Muscle layer of colon (tissue), 2 donors: ENCODE results near the gene PCDH15.

Experiments used
- H3K27ac ChIP-seq: one replicate; pipeline ENCODE4 v1.7.0; 2013; ENCODE audit warnings: low read depth, mild to moderate bottlenecking, low read length, moderate library complexity
- H3K27me3 ChIP-seq, 2 donors: one replicate each; pipeline ENCODE4 v1.7.0; 2013; ENCODE audit warnings: low read length in 2 of 2, mild to moderate bottlenecking in 2 of 2; ENCODE audit not compliant: insufficient read depth in 2 of 2, control insufficient read depth in 1 of 2
- H3K36me3 ChIP-seq: one replicate; pipeline ENCODE4 v1.7.0; 2013; ENCODE audit warnings: mild to moderate bottlenecking, low read length; ENCODE audit not compliant: insufficient read depth
- H3K4me1 ChIP-seq: one replicate; pipeline ENCODE4 v1.7.0; 2013; ENCODE audit warnings: mild to moderate bottlenecking, low read length; ENCODE audit not compliant: insufficient read depth
- H3K4me3 ChIP-seq, 2 donors: one replicate each; pipeline ENCODE4 v1.7.0; 2013; ENCODE audit warnings: low read length in 2 of 2, low read depth in 1 of 2, mild to moderate bottlenecking in 1 of 2, moderate library complexity in 1 of 2
- H3K9ac ChIP-seq: one replicate; pipeline ENCODE4 v1.7.0; 2013; ENCODE audit warnings: low read length
- H3K9me3 ChIP-seq: one replicate; pipeline ENCODE4 v1.7.0; 2013; ENCODE audit warnings: mild to moderate bottlenecking, low read length
- donor health status: abdominal sarcoma.
- donor health status: Adenocarcinoma of cecum.

PCDH15 gene

GRCh38 chr10:53903756-53904155 lies 897.3 kb downstream of the PCDH15 start:
- H3K9ac ChIP-seq: no peak overlapping the region
- H3K27ac ChIP-seq: no peak overlapping the region
- no peaks in the 10 kb centered on the region for H3K27me3 ChIP-seq
- H3K4me3 ChIP-seq: no peak overlapping the region
- H3K9me3 ChIP-seq: no peaks in the 10 kb centered on the region
- H3K4me1 ChIP-seq: peaks cover 8% of the 10 kb centered on the region
- H3K36me3 ChIP-seq: no peaks in the 10 kb centered on the region

- no peaks in the 10 kb centered on the region for H3K27me3 ChIP-seq
- H3K27ac ChIP-seq: no peak overlapping the region
- no peaks in the 10 kb centered on the region for H3K36me3 ChIP-seq
- H3K9me3 ChIP-seq: no peaks in the 10 kb centered on the region
- H3K9ac ChIP-seq: no peak overlapping the region
- no peak overlapping the region for H3K4me3 ChIP-seq
- peaks cover 8% of the 10 kb centered on the region for H3K4me1 ChIP-seq
Observed at GRCh38 chr10:53899463-53900160, 901.4 kb downstream of the PCDH15 start.

- Histone ChIP-seq H3K27ac (no peak overlapping the region), H3K4me3 (no peak overlapping the region), H3K36me3 (no peaks in the 10 kb centered on the region)
Observed at GRCh38 chr10:53898532-53898931, 902.5 kb downstream of the PCDH15 start.

DNA sequence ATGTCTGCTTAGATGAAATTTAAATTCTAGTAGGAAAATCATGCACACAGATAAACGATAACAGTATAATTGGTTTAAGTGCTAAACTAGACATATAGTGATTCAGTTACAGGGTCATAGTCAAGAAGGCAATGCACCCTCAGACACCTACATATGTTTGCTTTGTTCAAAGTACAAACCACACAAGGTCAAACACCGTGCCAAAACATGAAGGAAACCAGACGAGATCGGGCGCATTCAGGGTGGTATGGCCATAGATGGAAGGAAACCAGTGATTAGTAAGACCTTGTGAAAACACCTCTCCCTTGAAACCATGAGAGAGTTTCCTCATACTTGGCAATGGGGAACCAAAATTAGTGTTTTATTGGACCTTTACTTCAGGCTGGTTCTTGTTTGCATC lies 906.9 kb downstream of the PCDH15 start:
- Histone ChIP-seq H3K4me1 (no peaks in the 10 kb centered on the region), H3K27me3 (no peaks in the 10 kb centered on the region), H3K27ac (no peak overlapping the region), H3K9ac (no peak overlapping the region), H3K4me3 (no peak overlapping the region), H3K9me3 (no peaks in the 10 kb centered on the region), H3K36me3 (no peaks in the 10 kb centered on the region)

More at GRCh38 chr10:53898532-53898931, 902.5 kb downstream of the PCDH15 start:
- no peak overlapping the region for H3K9ac ChIP-seq
- H3K9me3 ChIP-seq: no peaks in the 10 kb centered on the region
- H3K4me1 ChIP-seq: peaks cover 8% of the 10 kb centered on the region
- no peaks in the 10 kb centered on the region for H3K27me3 ChIP-seq

DNA sequence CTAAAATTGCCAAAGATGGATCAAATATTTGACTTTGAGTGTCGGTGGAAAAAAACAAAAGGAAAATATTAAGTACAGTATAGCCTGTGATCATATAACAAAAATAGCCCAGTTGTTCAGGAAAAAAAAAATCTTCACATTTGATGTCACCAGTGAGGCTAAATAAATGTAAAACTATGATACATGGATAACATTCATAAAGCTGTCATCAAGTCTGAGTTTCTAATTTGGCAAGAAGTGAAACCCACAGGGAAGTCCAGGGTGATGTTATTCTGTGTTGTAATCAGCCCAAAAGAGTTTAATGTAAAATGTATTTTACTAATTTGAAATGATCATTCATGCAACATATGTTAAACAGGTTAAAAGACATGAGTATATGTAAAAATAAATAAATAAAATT lies 908.0 kb downstream of the PCDH15 start:
- no peaks in the 10 kb centered on the region for H3K27me3 ChIP-seq
- no peak overlapping the region for H3K27ac ChIP-seq
- no peak overlapping the region for H3K9ac ChIP-seq
- H3K9me3 ChIP-seq: no peaks in the 10 kb centered on the region
- no peaks in the 10 kb centered on the region for H3K4me1 ChIP-seq
- H3K36me3 ChIP-seq: no peaks in the 10 kb centered on the region
- no peak overlapping the region for H3K4me3 ChIP-seq

DNA sequence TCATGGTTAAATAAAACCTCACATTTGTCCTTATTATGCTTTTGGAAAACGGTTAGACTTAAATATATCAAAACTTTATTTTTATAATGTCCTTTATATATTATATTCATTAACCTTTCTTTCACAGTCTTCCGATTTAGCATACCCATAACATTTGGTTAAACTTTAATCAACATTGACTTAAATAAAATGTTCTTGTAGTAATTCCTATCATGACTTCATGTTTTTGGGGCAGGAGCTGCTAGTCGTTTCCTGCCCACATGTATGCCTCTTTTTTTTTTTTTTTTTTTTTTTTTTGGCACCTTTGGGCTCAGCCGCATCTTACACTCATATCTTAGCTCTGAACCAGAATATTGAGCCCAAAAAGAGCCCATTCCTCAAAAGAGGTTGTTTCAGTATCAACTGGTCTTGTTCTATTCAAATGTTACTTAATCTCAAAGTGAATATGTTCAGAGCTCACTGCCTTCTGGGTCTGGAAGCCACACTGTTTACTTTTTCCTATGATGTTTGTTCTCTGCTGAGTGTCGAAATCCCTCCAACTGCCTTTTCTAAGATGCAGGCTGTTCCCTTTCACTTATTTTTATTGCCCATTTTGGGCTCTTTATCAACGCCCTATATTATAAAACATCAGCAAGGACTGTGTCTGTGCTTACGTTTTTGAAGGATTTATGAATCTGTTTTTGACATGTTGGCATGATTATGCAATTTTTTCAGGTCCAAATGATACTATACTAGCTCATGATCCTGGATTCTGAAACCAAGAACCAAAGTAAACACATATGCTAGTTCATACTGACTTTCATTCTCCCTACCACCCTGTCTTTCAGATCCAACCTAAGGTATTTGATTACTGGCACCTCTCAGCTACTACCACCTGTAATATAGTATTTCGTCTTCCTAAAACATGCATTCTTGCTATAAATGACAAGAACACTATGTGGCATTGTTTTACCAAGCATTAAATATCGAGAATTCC lies 914.4 kb downstream of the PCDH15 start:
- Histone ChIP-seq H3K27me3 (no peaks in the 10 kb centered on the region), H3K4me3 (no peak overlapping the region)

GRCh38 chr10:53864846-53865245 lies 936.2 kb downstream of the PCDH15 start:
- Histone ChIP-seq H3K9me3 (no peaks in the 10 kb centered on the region), H3K36me3 (no peaks in the 10 kb centered on the region), H3K27me3 (no peaks in the 10 kb centered on the region)

More for the DNA sequence above, 914.4 kb downstream of the PCDH15 start:
- Histone ChIP-seq H3K9me3 (no peaks in the 10 kb centered on the region), H3K36me3 (no peaks in the 10 kb centered on the region), H3K27ac (no peak overlapping the region), H3K4me1 (no peaks in the 10 kb centered on the region), H3K9ac (no peak overlapping the region)

GRCh38 chr10:53852450-53853175 lies 948.4 kb downstream of the PCDH15 start:
- no peaks in the 10 kb centered on the region for H3K9me3 ChIP-seq
- H3K4me1 ChIP-seq: no peaks in the 10 kb centered on the region
- H3K4me3 ChIP-seq: no peak overlapping the region
- no peak overlapping the region for H3K27ac ChIP-seq
- H3K27me3 ChIP-seq: no peaks in the 10 kb centered on the region
- no peaks in the 10 kb centered on the region for H3K36me3 ChIP-seq
- H3K9ac ChIP-seq: no peak overlapping the region

More at GRCh38 chr10:53864846-53865245, 936.2 kb downstream of the PCDH15 start:
- no peak overlapping the region for H3K4me3 ChIP-seq
- no peak overlapping the region for H3K27ac ChIP-seq
- no peak overlapping the region for H3K9ac ChIP-seq
- no peaks in the 10 kb centered on the region for H3K4me1 ChIP-seq

DNA sequence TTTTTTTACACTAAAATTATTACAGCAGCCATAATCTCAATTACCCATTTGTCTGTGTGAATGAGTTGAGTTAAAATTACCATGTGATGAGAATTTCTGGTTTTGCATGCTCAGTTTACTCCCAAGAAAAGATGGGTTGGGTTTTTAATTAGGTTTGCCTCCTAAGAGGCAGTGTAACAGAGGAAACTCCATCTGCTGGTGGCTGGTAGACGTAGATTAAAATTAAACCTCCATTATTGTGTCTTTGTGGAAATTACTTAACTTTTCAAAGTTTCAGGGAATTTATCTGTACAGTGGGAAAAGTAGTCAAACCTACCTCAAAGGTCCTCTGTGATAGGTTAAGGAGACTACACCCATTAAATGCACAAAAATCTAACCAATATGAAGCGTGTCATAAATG lies 954.2 kb downstream of the PCDH15 start:
- H3K36me3 ChIP-seq: no peaks in the 10 kb centered on the region
- no peaks in the 10 kb centered on the region for H3K27me3 ChIP-seq
- H3K27ac ChIP-seq: no peak overlapping the region
- no peaks in the 10 kb centered on the region for H3K9me3 ChIP-seq
- H3K4me1 ChIP-seq: no peaks in the 10 kb centered on the region
- H3K4me3 ChIP-seq: no peak overlapping the region
- H3K9ac ChIP-seq: no peak overlapping the region

DNA sequence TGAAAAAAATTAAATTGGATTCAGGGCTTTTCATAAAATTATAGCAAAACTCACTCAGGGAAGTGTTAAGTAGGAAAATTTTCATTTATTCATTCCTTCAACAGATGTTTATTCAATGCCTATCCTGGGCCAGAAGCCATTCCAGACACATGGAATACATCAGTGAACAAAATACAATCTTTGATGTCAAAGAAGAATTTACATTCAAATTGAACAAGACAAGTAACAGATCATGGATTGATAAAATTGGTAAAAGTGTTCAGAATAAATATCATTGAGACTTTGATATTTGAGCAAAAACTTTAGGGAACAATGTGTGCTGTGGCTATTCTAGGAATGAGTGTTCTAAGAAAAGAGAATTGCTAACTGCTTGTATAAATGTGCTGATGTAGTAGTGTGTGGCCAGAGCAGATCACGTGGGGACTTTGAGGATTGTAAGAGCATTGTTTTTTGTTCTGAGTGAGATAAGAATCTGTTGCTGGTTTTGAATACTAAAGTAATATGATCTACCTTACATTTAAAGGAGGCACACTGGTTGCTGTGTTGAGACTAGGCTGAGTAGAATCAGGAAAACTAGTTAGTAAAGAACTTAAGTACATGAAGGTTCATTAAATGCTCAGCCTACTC lies 957.2 kb downstream of the PCDH15 start:
- H3K27me3 ChIP-seq: no peaks in the 10 kb centered on the region
- H3K9ac ChIP-seq: no peak overlapping the region
- no peaks in the 10 kb centered on the region for H3K36me3 ChIP-seq
- H3K27ac ChIP-seq: no peak overlapping the region
- H3K4me1 ChIP-seq: no peaks in the 10 kb centered on the region
- H3K9me3 ChIP-seq: no peaks in the 10 kb centered on the region
- no peak overlapping the region for H3K4me3 ChIP-seq
